Mucosa of gallbladder (tissue), 1 donor: Measurements from ENCODE around the gene SLC7A5. TPM values are rescaled to one million over a fixed set of nuclear protein-coding genes. Genes with fewer than 3 reads are reported as not detected.
"Not testable (repeated sequence)": the region's sequence is repeated elsewhere in the genome, so short reads cannot be mapped to it uniquely, and the experiment has no call there.

Experiments used
- DNase-seq: peaks from one replicate; pipeline ENCODE4 v3.0.0-alpha.2; 2020; ENCODE audit warnings: low spot score
- total RNA-seq: library from RNA; stranded (reverse); gene quantifications from one replicate; pipeline ENCODE4 v1.2.1, GENCODE V29; 2021
- donor health status: DM: no; HTN: no; CAD: no.

Gene SLC7A5
- total RNA-seq, 1 donor from 2014 or later = 9.4 TPM

DNA sequence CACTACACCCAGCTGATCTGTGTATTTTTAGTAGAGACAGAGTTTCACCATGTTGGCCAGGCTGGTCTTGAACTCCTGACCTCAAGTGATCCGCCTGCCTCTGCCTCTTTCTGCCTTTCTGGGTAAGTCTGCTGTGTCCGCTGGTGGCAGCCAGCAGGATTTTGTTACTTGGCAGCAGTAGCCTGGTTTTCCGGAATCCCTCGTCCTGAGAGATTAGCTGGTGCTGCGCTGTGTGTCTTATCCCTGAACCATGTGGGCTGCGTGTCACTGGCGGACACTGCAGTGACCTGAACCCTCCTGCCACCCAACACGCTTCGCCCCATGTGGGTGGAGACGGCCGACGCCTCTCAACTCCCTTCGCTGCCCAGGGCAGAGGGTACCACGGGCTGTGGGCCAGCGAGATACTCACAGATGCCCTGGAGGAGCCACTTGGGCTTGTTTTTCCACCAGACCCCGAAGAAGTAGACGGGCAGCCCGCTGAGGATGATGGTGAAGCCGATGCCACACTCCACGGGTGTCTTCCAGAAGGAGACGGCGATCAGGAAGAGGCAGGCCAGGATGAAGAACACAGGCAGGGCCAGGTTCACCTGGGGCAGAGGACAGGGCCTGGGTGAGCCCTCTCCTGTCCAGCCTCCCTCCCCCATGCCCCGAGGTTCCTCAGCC, 35.2 kb downstream of the SLC7A5 start:
- DNase-seq = no peak

DNA sequence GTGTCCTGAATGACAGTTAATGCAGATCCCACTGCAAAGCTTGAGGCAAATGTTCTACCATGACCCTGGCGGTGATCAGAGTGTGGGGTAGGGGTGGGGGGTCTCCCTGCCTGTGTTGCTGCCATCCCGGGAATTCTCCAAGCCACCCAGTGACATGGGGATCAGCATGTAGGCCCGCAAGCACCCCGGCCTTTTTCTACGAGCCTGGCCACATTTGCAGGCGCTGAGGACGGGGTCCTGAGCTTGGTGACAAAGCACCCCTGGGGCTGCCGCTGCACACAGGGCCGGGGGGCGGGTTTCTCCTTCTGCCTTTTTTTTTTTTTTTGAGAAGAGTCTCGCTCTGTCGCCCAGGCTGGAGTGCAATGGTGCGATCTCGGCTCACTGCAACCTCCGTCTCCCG, 35.8 kb downstream of the SLC7A5 start:
- no peak for DNase-seq

DNA sequence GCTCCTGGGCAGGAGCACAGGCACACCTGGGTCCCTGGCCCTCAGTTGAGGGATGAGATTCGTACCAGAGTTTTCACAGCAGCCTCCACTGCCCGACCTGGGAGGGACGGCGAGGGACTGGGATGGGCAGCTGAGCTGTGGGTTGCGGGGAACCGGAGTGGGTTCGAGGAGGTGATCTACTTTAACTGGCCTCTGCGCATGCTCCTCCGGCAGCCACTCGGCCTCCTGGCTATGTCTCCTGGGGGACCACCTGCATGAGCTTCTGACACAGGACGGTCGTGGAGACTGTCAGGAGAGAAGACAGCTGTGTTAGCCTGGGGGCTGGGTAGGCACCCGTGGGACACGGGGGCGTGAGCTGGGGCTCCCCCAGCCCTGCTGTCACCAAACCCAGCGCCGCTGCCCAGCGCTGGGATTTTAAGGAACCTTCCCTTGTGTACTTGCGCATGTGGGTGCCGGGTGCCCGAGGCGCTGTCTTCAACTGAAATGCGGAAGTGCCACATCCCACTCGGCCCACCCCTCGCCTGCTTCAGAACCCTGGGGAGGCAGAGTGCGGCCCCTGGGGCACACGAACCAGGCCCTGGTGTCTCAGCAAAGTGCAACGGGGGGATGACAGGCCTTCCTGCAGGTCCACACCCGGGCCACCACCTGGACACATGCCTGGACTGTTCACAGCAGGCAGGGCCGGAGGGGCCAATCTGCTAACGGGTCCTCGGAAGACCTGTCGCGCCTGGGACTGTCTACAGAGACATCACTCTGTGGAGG, 36.4 kb downstream of the SLC7A5 start:
- DNase-seq = no peak

- DNase-seq = no peak
Observed at GRCh38 chr16:87832137-87832527, 37.2 kb downstream of the SLC7A5 start.

GRCh38 chr16:87831421-87832136, 37.7 kb downstream of the SLC7A5 start:
- DNase-seq = no peak

- no peak for DNase-seq
Observed at GRCh38 chr16:87830673-87831420, 38.5 kb downstream of the SLC7A5 start.

- DNase-seq = no peak
Observed at GRCh38 chr16:87829988-87830672, 39.2 kb downstream of the SLC7A5 start.

DNA sequence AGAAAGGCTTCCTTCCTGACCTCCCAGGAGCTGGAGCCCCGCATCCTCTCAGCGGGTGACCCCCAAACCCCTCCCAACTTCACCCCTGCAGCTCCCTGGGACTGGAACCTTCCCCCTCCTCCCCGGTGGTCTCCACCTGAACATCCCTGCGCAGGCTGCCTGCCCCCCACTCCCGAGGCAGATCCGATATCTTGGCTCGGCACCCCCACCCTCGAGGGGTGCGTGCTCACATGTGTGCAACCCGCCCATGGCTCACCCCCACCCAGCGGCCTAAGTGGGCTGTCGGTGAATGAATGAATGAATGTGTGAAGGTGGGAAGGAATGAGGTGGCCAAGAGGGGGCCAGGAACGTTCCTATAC, 39.7 kb downstream of the SLC7A5 start:
- no peak for DNase-seq

DNA sequence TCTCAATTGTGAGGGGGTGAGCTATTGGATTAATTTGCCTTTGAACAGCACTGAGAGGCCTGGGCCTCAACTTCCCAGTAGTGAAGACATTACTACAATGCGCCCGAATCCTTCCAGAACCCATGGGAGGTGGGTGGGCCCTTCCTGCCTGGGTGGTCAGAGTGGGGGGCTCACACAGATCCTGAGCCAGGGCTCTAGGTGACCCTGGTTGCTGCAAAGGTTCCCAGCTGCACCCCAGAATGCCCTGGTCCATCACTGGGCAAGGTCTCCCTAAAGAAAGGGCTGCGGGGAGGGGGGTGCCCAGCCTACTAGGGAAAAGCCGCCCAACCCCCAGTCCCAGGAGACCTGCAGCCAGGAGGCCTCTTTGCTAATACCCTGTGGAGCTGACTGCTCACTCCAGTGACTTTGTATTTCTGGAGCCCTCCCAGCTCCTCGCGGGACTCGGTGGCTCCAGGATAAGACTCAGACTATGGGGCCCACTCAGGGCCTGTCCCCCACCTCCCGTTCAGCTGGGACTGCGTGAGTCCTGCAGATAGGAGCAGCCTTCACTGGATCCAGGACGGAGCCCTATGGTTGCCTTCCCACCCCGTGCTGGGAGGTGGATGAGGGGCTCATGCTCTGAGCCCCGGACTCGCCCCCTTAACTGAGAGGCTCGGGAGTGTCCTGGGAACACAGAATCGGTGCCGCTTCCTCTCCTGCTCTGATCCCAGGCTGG, 40.2 kb downstream of the SLC7A5 start:
- DNase-seq = no peak

DNA sequence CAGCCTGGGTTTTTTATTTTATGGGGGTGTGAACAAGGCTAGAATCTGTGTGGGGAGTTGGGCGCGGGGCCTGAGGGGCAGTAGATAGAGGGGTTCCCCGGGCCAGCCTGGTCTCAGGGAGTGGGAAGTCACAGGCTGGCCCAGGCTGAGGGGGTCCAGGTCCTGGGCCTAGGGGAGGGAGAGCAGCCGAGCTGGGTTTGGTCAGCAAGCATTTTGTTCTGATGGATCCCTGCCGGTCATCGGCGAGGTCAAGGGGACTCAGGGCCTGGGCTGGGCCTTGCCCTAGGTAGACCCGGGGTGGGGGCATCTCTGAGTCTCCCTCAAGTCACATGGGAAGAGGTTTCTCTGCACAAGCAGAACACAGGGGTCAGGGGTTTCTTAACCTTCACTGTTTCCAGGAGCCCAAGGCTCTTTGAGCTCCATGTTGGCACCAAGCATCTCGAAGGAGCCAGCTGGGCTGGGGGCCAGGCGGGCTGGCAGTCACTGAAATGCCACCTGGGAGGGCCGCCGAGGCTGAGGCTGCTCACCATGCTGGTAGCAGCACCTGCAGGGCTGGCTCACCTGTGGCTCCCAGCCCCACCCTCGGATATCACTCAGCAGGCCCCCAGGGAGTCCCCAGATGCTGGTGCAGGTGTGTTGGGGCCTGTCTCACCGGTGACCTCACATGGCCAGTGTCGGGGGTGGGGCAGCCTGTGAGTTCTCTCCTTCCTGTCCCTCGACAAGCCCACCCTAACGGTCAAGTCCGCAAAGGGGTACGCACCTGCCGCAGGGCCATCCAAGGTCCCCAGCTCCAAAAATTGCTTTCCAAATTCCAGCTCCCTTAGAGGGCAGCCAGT, 41.0 kb downstream of the SLC7A5 start:
- DNase-seq = no peak

- DNase-seq = not testable (repeated sequence)
Observed at GRCh38 chr16:87827588-87827915, 41.8 kb downstream of the SLC7A5 start.

GRCh38 chr16:87826798-87827587, 42.3 kb downstream of the SLC7A5 start:
- DNase-seq = no peak

- not testable (repeated sequence) for DNase-seq
Observed at GRCh38 chr16:87826407-87826797, 42.9 kb downstream of the SLC7A5 start.

GRCh38 chr16:87825842-87826120, 43.5 kb downstream of the SLC7A5 start:
- not testable (repeated sequence) for DNase-seq

DNA sequence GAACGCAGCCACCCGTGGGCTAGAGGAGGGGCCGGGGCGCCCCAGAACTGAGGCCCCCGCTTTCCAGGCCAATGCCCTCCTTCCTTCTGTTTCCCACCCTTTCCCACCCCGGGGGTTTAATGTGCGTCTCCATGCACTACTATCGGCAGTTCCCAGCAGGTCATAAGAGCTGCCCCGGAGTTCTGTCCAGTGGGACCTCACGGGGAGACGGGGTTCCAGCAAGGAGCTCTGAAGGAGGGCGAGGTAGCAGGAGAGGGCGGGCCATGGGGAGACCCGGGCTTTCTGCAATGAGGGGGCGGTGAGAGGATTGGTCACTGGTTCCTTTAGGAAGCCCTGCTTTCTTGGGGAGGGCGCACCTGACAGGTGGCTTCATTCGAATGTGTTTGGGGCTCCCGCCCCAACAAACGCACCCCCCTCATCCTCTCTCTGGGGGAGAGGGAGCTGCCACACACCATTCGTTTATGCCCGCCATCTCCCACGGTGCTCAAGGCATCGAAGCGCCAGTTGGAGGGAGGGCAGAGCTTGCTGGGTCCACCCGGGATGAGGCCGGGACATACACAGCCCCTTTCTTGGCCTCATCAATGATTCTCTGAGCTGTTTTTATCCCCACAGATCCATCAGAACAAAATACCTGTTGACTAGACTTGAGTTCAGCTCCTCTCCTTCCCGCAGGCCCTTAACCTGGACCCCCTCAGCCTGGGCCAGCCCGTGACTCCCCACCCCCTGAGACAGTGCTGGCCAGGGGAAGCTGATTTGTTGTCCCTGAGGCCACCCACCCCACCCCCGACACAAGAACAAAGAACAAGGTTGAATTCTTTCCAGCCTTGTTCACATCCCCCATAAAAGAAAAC, 44.1 kb downstream of the SLC7A5 start:
- no peak for DNase-seq

DNA sequence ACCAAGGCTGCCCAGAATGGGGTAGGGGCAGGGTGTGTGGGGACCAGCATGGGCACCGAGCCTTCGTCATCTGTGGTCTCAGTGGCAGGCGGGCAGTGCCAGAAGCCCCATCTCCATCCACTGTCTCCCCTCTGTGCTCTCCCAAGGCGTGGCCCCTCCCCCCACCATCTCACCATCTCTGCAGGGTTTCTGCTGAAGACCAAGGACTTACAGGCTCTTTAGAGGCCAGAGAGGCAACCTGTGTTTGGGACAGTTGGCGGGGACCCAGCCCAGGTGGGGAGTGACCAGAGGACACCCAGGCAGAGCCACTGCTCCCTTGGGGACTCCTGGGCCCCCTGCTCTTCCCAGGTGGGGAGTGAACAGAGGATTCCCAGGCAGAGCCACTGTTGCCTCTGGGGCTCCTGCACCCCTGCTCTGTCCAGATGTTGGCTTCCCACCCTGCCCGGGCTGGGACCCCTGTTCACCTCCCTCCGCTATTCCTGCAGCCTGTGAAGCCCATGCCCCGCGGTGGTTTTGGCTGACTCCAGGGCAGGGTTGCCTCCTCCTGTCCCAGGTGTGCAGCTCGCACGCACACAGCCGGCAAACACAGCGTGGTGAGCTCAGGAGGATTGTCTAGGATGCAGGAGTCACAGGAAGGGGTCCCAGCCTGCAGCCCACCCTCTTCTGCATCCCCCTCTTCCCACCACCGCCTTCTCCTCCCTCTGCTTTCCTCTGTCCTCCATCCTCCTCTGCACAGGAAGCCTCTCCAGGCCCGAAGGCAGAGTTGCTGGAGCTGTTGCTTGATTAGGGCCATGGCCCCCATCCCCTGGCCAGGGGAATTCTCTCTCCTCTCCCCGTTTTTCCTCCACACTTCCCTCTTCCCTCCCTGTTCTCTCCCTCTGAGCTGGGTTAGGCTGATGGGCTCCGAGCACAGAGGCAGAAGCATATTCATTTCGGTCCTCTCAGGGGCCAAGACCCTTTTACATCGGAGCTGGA, 45.0 kb downstream of the SLC7A5 start:
- DNase-seq = no peak

- no peak for DNase-seq
Observed at GRCh38 chr16:87823181-87823929, 46.0 kb downstream of the SLC7A5 start.
